K562 treated with DMSO at 1 percent for 4 hours (cell line): Measurements from ENCODE around the gene HEATR5A. TPM values are rescaled to one million over a fixed set of nuclear protein-coding genes. Genes with fewer than 3 reads are reported as not detected.

ENCODE experiments used
- total RNA-seq: library from RNA; unstranded; fragments of 300-600 nt; gene quantifications from 2 replicates; pipeline ENCODE4 v1.2.3, GENCODE V29; 2022; ENCODE audit not compliant: insufficient read depth

Gene HEATR5A
- total RNA-seq = 7.1 and 10.6 TPM in 2 replicates

DNA sequence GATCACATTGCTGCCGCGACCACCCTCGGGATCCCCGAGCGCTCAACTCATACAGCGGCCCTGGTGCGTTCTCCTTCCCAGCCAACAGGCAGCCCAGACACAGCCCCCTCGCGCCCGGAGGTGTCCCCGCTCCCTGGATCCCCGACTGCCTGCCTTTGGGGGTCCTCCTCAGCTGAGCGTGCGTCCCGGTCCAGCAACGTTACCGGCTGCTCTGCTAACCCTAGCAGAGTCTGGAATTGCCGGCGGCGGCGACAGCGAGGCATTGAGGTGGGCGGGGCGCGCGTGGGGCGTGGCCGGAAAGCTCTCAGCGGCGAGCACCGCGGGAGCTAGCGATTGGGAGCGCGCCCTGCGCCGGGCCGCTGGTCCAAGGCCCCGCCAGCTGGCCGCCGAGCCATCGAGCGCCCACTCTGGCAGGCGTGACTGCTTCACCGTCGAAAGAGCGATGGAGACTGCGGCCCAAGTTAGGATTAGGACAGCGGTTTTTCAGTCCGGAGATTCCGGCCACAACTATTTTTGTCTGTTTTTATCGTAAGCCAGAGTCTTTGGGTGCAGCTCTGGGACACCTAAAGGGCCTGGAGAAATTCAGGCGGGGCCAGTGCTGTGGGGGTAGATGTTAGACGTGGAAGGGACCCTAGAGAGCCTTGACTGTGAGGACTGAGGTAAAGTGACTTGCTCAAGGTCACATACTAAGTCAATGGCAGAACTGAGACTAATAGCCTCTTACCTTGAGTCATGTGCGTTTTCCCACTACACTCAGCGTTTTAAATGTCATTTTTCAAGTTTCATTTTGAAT, at the start of gene HEATR5A:
TSS of gene HEATR5A (minus strand) at position 232 of the 793 bp plus-strand sequence. CDS start 17,575 bp downstream, outside the sequence.

GRCh38 chr14:31456841-31457664, 36.7 kb upstream of the HEATR5A start, which contains the start of gene DTD2:
Gene DTD2 (minus strand): TSS chr14:31457506. CDS start chr14:31457393, 113 bp downstream.

Other genes with a start within 250 kb of the HEATR5A start
- 26.0 and 38.5 TPM in 2 replicates for gene HECTD1, start 212.8 kb downstream of the HEATR5A start, total RNA-seq
- 1.4 and 4.9 TPM in 2 replicates for gene DTD2, start 37.0 kb upstream of the HEATR5A start, total RNA-seq
- not detected in 2 replicates for gene GPR33, start 67.5 kb upstream of the HEATR5A start, total RNA-seq
- 1.3 and 1.6 TPM in 2 replicates for gene NUBPL, start 140.9 kb upstream of the HEATR5A start, total RNA-seq